CD14-positive monocyte (primary cell): Measurements from ENCODE around the gene LAG3. TPM values are rescaled to one million over a fixed set of nuclear protein-coding genes. Genes with fewer than 3 reads are reported as not detected.

Experiments
- DNase-seq, 3 donors: peaks; one replicate each; pipeline ENCODE4 v3.0.0-alpha.2; 2011 to 2022
- H2AFZ ChIP-seq: 2 replicates; pipeline ENCODE4 v1.6.0; 2012; ENCODE audit warnings: mild to moderate bottlenecking, low read depth, low read length, inconsistent platforms; ENCODE audit not compliant: insufficient read depth, poor library complexity, severe bottlenecking
- H3K27ac ChIP-seq, 2 donors: 1 replicate in 1 of 2; 2 replicates in 1 of 2; pipeline ENCODE4 v1.5.1; 2012 to 2013; ENCODE audit warnings: low read length in 2 of 2, control low read depth in 1 of 2, inconsistent platforms in 1 of 2, low read depth in 1 of 2, mild to moderate bottlenecking in 1 of 2
- H3K27me3 ChIP-seq, 2 donors: one replicate each; pipeline versions ENCODE4 v1.6.0 to v1.6.1; 2011 to 2013; ENCODE audit warnings: low read length in 2 of 2; ENCODE audit not compliant: control insufficient read depth in 2 of 2, insufficient read depth in 2 of 2
- H3K36me3 ChIP-seq, 2 donors: replicated peaks in 1 of 2; 1 replicate in 1 of 2; 2 replicates in 1 of 2; pipeline versions ENCODE4 v1.5.1 to v1.6.1; 2012 to 2013; ENCODE audit warnings: low read length in 2 of 2, control low read depth in 1 of 2, inconsistent platforms in 1 of 2, mild to moderate bottlenecking in 1 of 2; ENCODE audit not compliant: insufficient read depth in 2 of 2, control insufficient read depth in 1 of 2
- H3K4me1 ChIP-seq, 2 donors: 1 replicate in 1 of 2; 2 replicates in 1 of 2; pipeline versions ENCODE4 v1.5.1 to v1.6.1; 2012 to 2013; ENCODE audit warnings: low read length in 2 of 2, control low read depth in 1 of 2, inconsistent platforms in 1 of 2, mild to moderate bottlenecking in 1 of 2, moderate library complexity in 1 of 2; ENCODE audit not compliant: insufficient read depth in 2 of 2, control insufficient read depth in 1 of 2
- H3K4me2 ChIP-seq: replicated peaks from 2 replicates; pipeline ENCODE3; 2012; ENCODE audit warnings: low read length, moderate library complexity, mild to moderate bottlenecking; ENCODE audit not compliant: poor library complexity, severe bottlenecking; ENCODE audit errors: extremely low read depth
- H3K4me3 ChIP-seq, 3 experiments: fragments of 200-600 bp in 1 of 3; sonication (generic) in 1 of 3; replicated peaks in 1 of 3; 1 replicate in 2 of 3; 2 replicates in 1 of 3; pipeline ENCODE4 v1.5.1; 2011 to 2013; ENCODE audit warnings: low read length in 3 of 3, mild to moderate bottlenecking in 3 of 3, control low read depth in 2 of 3, low read depth in 2 of 3, inconsistent platforms in 1 of 3, moderate library complexity in 1 of 3
- H3K79me2 ChIP-seq: 2 replicates; pipeline ENCODE4 v1.6.0; 2012; ENCODE audit warnings: mild to moderate bottlenecking, control low read depth, inconsistent platforms, low read length, moderate library complexity; ENCODE audit not compliant: insufficient read depth
- H3K9ac ChIP-seq: 2 replicates; pipeline ENCODE4 v1.6.0; 2017; ENCODE audit warnings: low read length, mild to moderate bottlenecking; ENCODE audit not compliant: insufficient read depth, poor library complexity, severe bottlenecking
- H3K9me3 ChIP-seq, 2 donors: replicated peaks in 1 of 2; 1 replicate in 1 of 2; 2 replicates in 1 of 2; pipeline versions ENCODE4 v1.5.1 to v1.6.1; 2012 to 2013; ENCODE audit warnings: low read length in 2 of 2, control low read depth in 1 of 2; ENCODE audit not compliant: control insufficient read depth in 1 of 2, insufficient read depth in 1 of 2
- H4K20me1 ChIP-seq: 2 replicates; pipeline ENCODE4 v1.6.0; 2012; ENCODE audit warnings: mild to moderate bottlenecking, low read length, control low read depth, moderate library complexity; ENCODE audit not compliant: insufficient read depth
- H3K27ac Mint-ChIP-seq, 7 donors: one replicate each; pipeline ENCODE4 v1.8.0; 2020; ENCODE audit warnings: mild to moderate bottlenecking in 7 of 7, mixed read lengths in 7 of 7, moderate library complexity in 6 of 7, inconsistent platforms in 2 of 7
- H3K27me3 Mint-ChIP-seq, 3 donors: one replicate each; pipeline ENCODE4 v1.8.0; 2021 to 2022; ENCODE audit warnings: low read depth in 3 of 3, mild to moderate bottlenecking in 3 of 3, mixed read lengths in 3 of 3, moderate library complexity in 3 of 3, inconsistent platforms in 1 of 3
- H3K36me3 Mint-ChIP-seq, 2 donors: one replicate each; pipeline ENCODE4 v1.8.0; 2020; ENCODE audit warnings: mixed read lengths in 2 of 2, inconsistent platforms in 1 of 2, mild to moderate bottlenecking in 1 of 2
- H3K4me1 Mint-ChIP-seq: one replicate; pipeline ENCODE4 v1.8.0; 2020; ENCODE audit warnings: mild to moderate bottlenecking, mixed read lengths
- H3K4me3 Mint-ChIP-seq, 2 donors: one replicate each; pipeline ENCODE4 v1.8.0; 2020; ENCODE audit warnings: mild to moderate bottlenecking in 2 of 2, mixed read lengths in 2 of 2, moderate library complexity in 1 of 2
- H3K9me3 Mint-ChIP-seq, 7 donors: one replicate each; pipeline ENCODE4 v1.8.0; 2020 to 2022; ENCODE audit warnings: mixed read lengths in 7 of 7, mild to moderate bottlenecking in 6 of 7, moderate library complexity in 6 of 7, inconsistent platforms in 2 of 7
- WGBS: methylation state at CpG from one replicate; pipeline ENCODE4 v1.1.5; 2013; ENCODE audit warnings: missing lambda C conversion rate; ENCODE audit not compliant: insufficient coverage; 5-methylcytosine and 5-hydroxymethylcytosine counted together
- intact Hi-C, 2 donors: fragments of 100-400 bp; cut with micrococcal nuclease; formaldehyde crosslinking; loops; one replicate each; pipeline versions ENCODE4 v1.15.0 to v1.15.1; 2023
- polyA plus RNA-seq, 3 donors: library from polyadenylated mRNA; depleted of rRNA in 1 of 3; unstranded in 2 of 3; stranded (reverse) in 1 of 3; fragments of 300-500 nt in 2 of 3; fragments of >200 nt in 1 of 3; fragmentation: Illumina TruSeq in 2 of 3; gene quantifications; 1 replicate in 2 of 3; 2 replicates in 1 of 3; pipeline ENCODE4 v1.2.3, GENCODE V29; 2012 to 2021
- TF ChIP-seq, protein P1 (sequence below): fragments of 200-600 bp; IDR thresholded peaks from one replicate; pipeline ENCODE4 v1.8.0; 2022; ENCODE audit warnings: antibody characterized with exemption, mild to moderate bottlenecking

Gene LAG3
- polyA plus RNA-seq, 3 donors = 0.04 TPM; not detected in 2

GRCh38 chr12:6820166-6820565 lies 47.8 kb downstream of the LAG3 start:
- WGBS = 97% methylated on average over 4 of the region's 5 CpGs
- no peak overlapping the region for H3K9ac ChIP-seq
- intact Hi-C loops = loop anchor here in 1 of 2 donors (5.0 kb wide), 1 partner anchor 203 kb away; no protein-coding TSS in a partner anchor
- peaks cover 42% of the 10 kb centered on the region for H4K20me1 ChIP-seq
- peaks cover 5% of the 10 kb centered on the region for H3K79me2 ChIP-seq
- peaks cover 0 to 2% (median 0%) of the 10 kb centered on the region in 7 donors for H3K9me3 Mint-ChIP-seq
- peak overlapping the region; percentile 50 to 63 for H3K27ac ChIP-seq
- peaks cover 54 to 61% of the 10 kb centered on the region in 2 donors for H3K36me3 Mint-ChIP-seq
- H3K4me2 ChIP-seq = no peak overlapping the region
- no peak overlapping the region for H3K4me3 Mint-ChIP-seq
- peaks cover 0 to 6% of the 10 kb centered on the region in 2 donors for H3K27me3 ChIP-seq
- peaks cover 3 to 16% (median 14%) of the 10 kb centered on the region in 3 donors for H3K27me3 Mint-ChIP-seq
- no peak overlapping the region for H3K4me3 ChIP-seq
- H3K4me1 ChIP-seq = peaks cover 20 to 39% of the 10 kb centered on the region in 2 donors
- peak overlapping the region in 1 of 7 donors; percentile 78 for H3K27ac Mint-ChIP-seq
- TF ChIP-seq, protein P1, sequence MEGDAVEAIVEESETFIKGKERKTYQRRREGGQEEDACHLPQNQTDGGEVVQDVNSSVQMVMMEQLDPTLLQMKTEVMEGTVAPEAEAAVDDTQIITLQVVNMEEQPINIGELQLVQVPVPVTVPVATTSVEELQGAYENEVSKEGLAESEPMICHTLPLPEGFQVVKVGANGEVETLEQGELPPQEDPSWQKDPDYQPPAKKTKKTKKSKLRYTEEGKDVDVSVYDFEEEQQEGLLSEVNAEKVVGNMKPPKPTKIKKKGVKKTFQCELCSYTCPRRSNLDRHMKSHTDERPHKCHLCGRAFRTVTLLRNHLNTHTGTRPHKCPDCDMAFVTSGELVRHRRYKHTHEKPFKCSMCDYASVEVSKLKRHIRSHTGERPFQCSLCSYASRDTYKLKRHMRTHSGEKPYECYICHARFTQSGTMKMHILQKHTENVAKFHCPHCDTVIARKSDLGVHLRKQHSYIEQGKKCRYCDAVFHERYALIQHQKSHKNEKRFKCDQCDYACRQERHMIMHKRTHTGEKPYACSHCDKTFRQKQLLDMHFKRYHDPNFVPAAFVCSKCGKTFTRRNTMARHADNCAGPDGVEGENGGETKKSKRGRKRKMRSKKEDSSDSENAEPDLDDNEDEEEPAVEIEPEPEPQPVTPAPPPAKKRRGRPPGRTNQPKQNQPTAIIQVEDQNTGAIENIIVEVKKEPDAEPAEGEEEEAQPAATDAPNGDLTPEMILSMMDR = no peak
- no peak for DNase-seq
- peaks cover 48 to 51% of the 10 kb centered on the region in 2 donors for H3K36me3 ChIP-seq
- no peak overlapping the region for H2AFZ ChIP-seq
- H3K9me3 ChIP-seq = no peaks in the 10 kb centered on the region
- H3K4me1 Mint-ChIP-seq = peaks cover 36% of the 10 kb centered on the region

- peaks cover 0 to 16% of the 10 kb centered on the region in 2 donors for H3K27me3 ChIP-seq
- DNase-seq = peak in 1 of 3 donors; percentile 28
- peak within 1 kb of the TSS; percentile 57 for H3K9ac ChIP-seq
- peak within 1 kb of the TSS; percentile 50 to 63 for H3K27ac ChIP-seq
- peaks cover 20 to 37% of the 10 kb centered on the region in 2 donors for H3K4me1 ChIP-seq
- peaks cover 5% of the 10 kb centered on the region for H3K79me2 ChIP-seq
- peaks cover 15 to 28% (median 17%) of the 10 kb centered on the region in 3 donors for H3K27me3 Mint-ChIP-seq
- H4K20me1 ChIP-seq = peaks cover 43% of the 10 kb centered on the region
- peaks cover 44 to 52% of the 10 kb centered on the region in 2 donors for H3K36me3 Mint-ChIP-seq
- peak within 1 kb of the TSS; percentile 82 to 93 for H3K4me3 Mint-ChIP-seq
- peaks cover 31 to 35% of the 10 kb centered on the region in 2 donors for H3K36me3 ChIP-seq
- H3K4me1 Mint-ChIP-seq = peaks cover 36% of the 10 kb centered on the region
- H3K4me3 ChIP-seq = peak within 1 kb of the TSS; percentile 52 to 80 (median 61)
- 0% methylated on average over 15 of the region's 28 CpGs for WGBS
- peaks cover 0 to 2% (median 0%) of the 10 kb centered on the region in 7 donors for H3K9me3 Mint-ChIP-seq
- peak within 1 kb of the TSS; percentile 88 for H3K4me2 ChIP-seq
- peak within 1 kb of the TSS; percentile 62 to 91 (median 89) for H3K27ac Mint-ChIP-seq
- no peaks in the 10 kb centered on the region for H3K9me3 ChIP-seq
- TF ChIP-seq, protein P1 = no peak
- intact Hi-C loops = loop anchor here in 1 of 2 donors (2.0 to 5.0 kb wide), 2 partner anchors 67 to 205 kb away; no protein-coding TSS in a partner anchor
- peak within 1 kb of the TSS; percentile 74 for H2AFZ ChIP-seq
Observed at GRCh38 chr12:6821591-6822425, 49.5 kb downstream of the LAG3 start, which contains the start of gene GPR162. TSS of gene GPR162 (plus strand) at chr12:6821821. CDS start at chr12:6823899, 2,078 bp downstream.
